ENCODE data around the gene IRF5. TPM values are rescaled to one million over a fixed set of nuclear protein-coding genes. Genes with fewer than 3 reads are reported as not detected.
"Not testable (repeated sequence)": the region's sequence is repeated elsewhere in the genome, so short reads cannot be mapped to it uniquely, and the experiment has no call there.

The IRF5 gene
- total RNA-seq, 1 donor from 2014 or later, result 1.8 TPM

- DNase-seq (ENCODE audit: extremely low spot score, unreplicated experiment), result no peak
Observed at GRCh38 chr7:128909625-128910568, 27.8 kb upstream of the IRF5 start.

DNA sequence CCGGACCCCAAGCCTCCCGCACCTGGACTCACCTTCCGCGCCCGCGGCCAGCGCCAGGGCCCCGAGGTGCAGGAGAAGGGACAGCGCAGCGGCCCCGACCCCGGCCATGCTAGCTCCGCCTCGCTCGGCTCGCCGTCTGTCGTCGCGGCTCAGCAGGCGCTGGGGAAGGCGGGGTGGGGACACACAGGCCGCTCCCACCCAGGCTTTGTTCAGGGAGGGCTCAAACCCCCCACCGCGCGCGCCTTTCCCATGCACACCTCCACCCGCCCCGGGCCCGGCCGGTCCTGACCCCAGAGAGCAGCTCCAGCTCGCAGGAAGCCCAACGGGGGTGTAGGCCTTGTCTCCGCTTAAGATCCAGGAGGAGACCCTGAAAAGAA lies 27.2 kb upstream of the IRF5 start, which contains the start of gene KCP:
Gene KCP, minus strand, starts transcription at position 141 of the 377 bp plus-strand sequence. Its CDS starts 33 bp downstream, at position 108.
- no peak for TF ChIP-seq CTCF (conservative IDR thresholded peaks at IDR 0.05)
- no peaks in the 10 kb centered on the region for H3K9me3 Mint-ChIP-seq
- H3K36me3 Mint-ChIP-seq, result no peaks in the 10 kb centered on the region
- H3K27ac Mint-ChIP-seq, result peak within 1 kb of the TSS; percentile 61
- H3K4me3 Mint-ChIP-seq, result peak within 1 kb of the TSS; percentile 83
- peaks cover 53% of the 10 kb centered on the region for H3K27me3 Mint-ChIP-seq
- peaks cover 33% of the 10 kb centered on the region for H3K4me1 Mint-ChIP-seq (ENCODE audit: unreplicated experiment)
- no peak for DNase-seq (ENCODE audit: extremely low spot score, unreplicated experiment)

More at GRCh38 chr7:128909625-128910568, 27.8 kb upstream of the IRF5 start:
- TF ChIP-seq CTCF (conservative IDR thresholded peaks at IDR 0.05), result no peak
- no peaks in the 10 kb centered on the region for H3K36me3 Mint-ChIP-seq
- no peaks in the 10 kb centered on the region for H3K9me3 Mint-ChIP-seq
- H3K4me1 Mint-ChIP-seq (ENCODE audit: unreplicated experiment), result peaks cover 29% of the 10 kb centered on the region
- H3K27ac Mint-ChIP-seq, result peak overlapping the region; percentile 61
- peaks cover 52% of the 10 kb centered on the region for H3K27me3 Mint-ChIP-seq
- H3K4me3 Mint-ChIP-seq, result peak overlapping the region; percentile 83

DNA sequence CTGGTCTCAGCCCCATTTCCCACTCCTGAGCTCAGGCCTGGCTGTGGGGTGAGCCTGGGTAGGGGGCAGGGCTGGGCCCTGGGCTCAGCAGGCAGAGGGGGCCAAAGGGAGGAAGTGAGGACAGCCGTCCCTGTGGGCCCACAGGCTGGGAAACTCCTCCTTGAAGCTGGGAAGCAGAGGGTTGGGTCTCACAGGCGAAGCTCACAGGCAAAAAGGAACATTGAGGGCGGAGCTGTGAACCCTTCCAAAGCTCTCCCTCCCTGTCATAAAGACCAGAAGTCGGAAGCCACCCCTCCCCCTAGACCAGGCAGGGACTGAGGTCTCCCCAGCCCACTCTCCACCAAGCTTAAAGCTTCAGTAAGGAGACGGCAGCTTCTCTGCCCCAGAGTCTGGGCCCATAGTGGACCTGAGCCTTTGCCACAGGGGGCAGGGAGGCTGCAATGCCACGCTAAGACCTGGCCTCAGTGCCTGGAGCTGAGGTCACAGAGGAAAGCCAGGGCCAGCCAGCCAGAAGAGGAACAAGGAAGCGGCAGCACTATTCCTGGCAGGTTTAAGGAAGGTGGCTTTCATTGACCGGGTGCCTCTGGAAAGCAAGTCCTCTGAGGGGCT lies 26.2 kb upstream of the IRF5 start:
- H3K4me3 Mint-ChIP-seq, result peak overlapping the region; percentile 78
- no peak for DNase-seq (ENCODE audit: extremely low spot score, unreplicated experiment)
- no peak for TF ChIP-seq CTCF (conservative IDR thresholded peaks at IDR 0.05)
- no peaks in the 10 kb centered on the region for H3K9me3 Mint-ChIP-seq
- peaks cover 57% of the 10 kb centered on the region for H3K27me3 Mint-ChIP-seq
- peaks cover 33% of the 10 kb centered on the region for H3K4me1 Mint-ChIP-seq (ENCODE audit: unreplicated experiment)
- H3K27ac Mint-ChIP-seq, result peak overlapping the region; percentile 26
- no peaks in the 10 kb centered on the region for H3K36me3 Mint-ChIP-seq

- no peaks in the 10 kb centered on the region for H3K9me3 Mint-ChIP-seq
- H3K4me3 Mint-ChIP-seq, result no peak overlapping the region
- no peak for DNase-seq (ENCODE audit: extremely low spot score, unreplicated experiment)
- H3K27me3 Mint-ChIP-seq, result peaks cover 64% of the 10 kb centered on the region
- TF ChIP-seq CTCF (conservative IDR thresholded peaks at IDR 0.05), result no peak
- no peaks in the 10 kb centered on the region for H3K36me3 Mint-ChIP-seq
- no peak overlapping the region for H3K27ac Mint-ChIP-seq
- H3K4me1 Mint-ChIP-seq (ENCODE audit: unreplicated experiment), result peaks cover 33% of the 10 kb centered on the region
Observed at GRCh38 chr7:128912281-128912680, 25.4 kb upstream of the IRF5 start.

GRCh38 chr7:128912709-128913495 lies 24.8 kb upstream of the IRF5 start:
- H3K36me3 Mint-ChIP-seq; H3K9me3 Mint-ChIP-seq; H3K4me3 Mint-ChIP-seq; DNase-seq (ENCODE audit: extremely low spot score, unreplicated experiment); H3K27ac Mint-ChIP-seq: not testable (repeated sequence)
- Mint-ChIP-seq H3K27me3 (peaks cover 65% of the 10 kb centered on the region), H3K4me1 (ENCODE audit: unreplicated experiment) (peaks cover 33% of the 10 kb centered on the region)

All from type B pancreatic cell (in vitro differentiated cells).